Liver (tissue), 9 donors: ENCODE results near the gene ARVCF. TPM values are rescaled to one million over a fixed set of nuclear protein-coding genes. Genes with fewer than 3 reads are reported as not detected.

Source experiments
- DNase-seq: peaks from one replicate; pipeline ENCODE4 v3.0.0-alpha.2; 2017; ENCODE audit warnings: low spot score
- H3K27ac ChIP-seq, 2 donors: one replicate each; pipeline ENCODE4 v1.7.0; 2013; ENCODE audit warnings: inconsistent platforms in 2 of 2, low read length in 2 of 2, control low read depth in 1 of 2, low read depth in 1 of 2, mild to moderate bottlenecking in 1 of 2
- H3K27me3 ChIP-seq, 4 donors: one replicate each; pipeline versions ENCODE4 v1.6.1 to v1.7.0; 2013; ENCODE audit warnings: low read length in 3 of 4, inconsistent platforms in 1 of 4, mild to moderate bottlenecking in 1 of 4, moderate library complexity in 1 of 4; ENCODE audit not compliant: control insufficient read depth in 4 of 4, insufficient read depth in 4 of 4
- H3K36me3 ChIP-seq, 4 donors: one replicate each; pipeline versions ENCODE4 v1.6.1 to v1.7.0; 2013; ENCODE audit warnings: low read length in 3 of 4, mild to moderate bottlenecking in 3 of 4, low read depth in 1 of 4, moderate library complexity in 1 of 4; ENCODE audit not compliant: control insufficient read depth in 4 of 4, insufficient read depth in 3 of 4
- H3K4me1 ChIP-seq, 4 donors: one replicate each; pipeline versions ENCODE4 v1.6.1 to v1.7.0; 2013; ENCODE audit warnings: low read length in 3 of 4, mild to moderate bottlenecking in 3 of 4, moderate library complexity in 1 of 4; ENCODE audit not compliant: control insufficient read depth in 4 of 4, insufficient read depth in 4 of 4
- H3K4me3 ChIP-seq, 3 donors: one replicate each; pipeline versions ENCODE4 v1.6.1 to v1.7.0; 2013; ENCODE audit warnings: low read length in 3 of 3, control low read depth in 1 of 3, low read depth in 1 of 3, mild to moderate bottlenecking in 1 of 3
- H3K9ac ChIP-seq, 2 donors: one replicate each; pipeline ENCODE4 v1.7.0; 2013; ENCODE audit warnings: low read length in 2 of 2, mild to moderate bottlenecking in 2 of 2, moderate library complexity in 2 of 2, control low read depth in 1 of 2, low read depth in 1 of 2
- H3K9me3 ChIP-seq, 4 donors: one replicate each; pipeline versions ENCODE4 v1.6.1 to v1.7.0; 2013; ENCODE audit warnings: low read length in 3 of 4; ENCODE audit not compliant: control insufficient read depth in 4 of 4
- EGR1 ChIP-seq, 2 donors: IDR thresholded peaks; 2 replicates each; pipeline ENCODE4 v1.6.1; 2016 to 2018; ENCODE audit warnings: antibody characterized with exemption in 2 of 2, low read depth in 2 of 2
- FOXA1 ChIP-seq: IDR thresholded peaks from 2 replicates; pipeline ENCODE4 v1.6.1; 2016; ENCODE audit warnings: antibody characterized with exemption
- FOXA2 ChIP-seq: IDR thresholded peaks from 2 replicates; pipeline ENCODE4 v1.6.1; 2016; ENCODE audit warnings: antibody characterized with exemption
- GABPA ChIP-seq, 2 donors: IDR thresholded peaks in 1 of 2; conservative IDR thresholded peaks in 1 of 2; 2 replicates each; pipeline ENCODE4 v1.6.1; 2016; ENCODE audit warnings: antibody characterized with exemption in 2 of 2, mild to moderate bottlenecking in 1 of 2, moderate library complexity in 1 of 2
- HNF4A ChIP-seq, 2 donors: conservative IDR thresholded peaks; 2 replicates each; pipeline ENCODE4 v1.6.1; 2016; ENCODE audit warnings: antibody characterized with exemption in 2 of 2, mild to moderate bottlenecking in 2 of 2
- HNF4G ChIP-seq: IDR thresholded peaks from 2 replicates; pipeline ENCODE4 v1.6.1; 2016; ENCODE audit warnings: antibody characterized with exemption
- JUND ChIP-seq, 2 donors: IDR thresholded peaks; 2 replicates each; pipeline ENCODE4 v1.6.1; 2016; ENCODE audit warnings: antibody characterized with exemption in 2 of 2
- NR2F2 ChIP-seq: IDR thresholded peaks from 2 replicates; pipeline ENCODE4 v1.6.1; 2016; ENCODE audit warnings: antibody characterized with exemption
- RAD21 ChIP-seq, 2 donors: IDR thresholded peaks; 2 replicates each; pipeline ENCODE4 v1.6.1; 2016; ENCODE audit warnings: antibody characterized with exemption in 2 of 2, mild to moderate bottlenecking in 2 of 2
- RXRA ChIP-seq, 2 donors: IDR thresholded peaks; 2 replicates each; pipeline ENCODE4 v1.6.1; 2017 to 2018; ENCODE audit warnings: antibody characterized with exemption in 2 of 2, mild to moderate bottlenecking in 1 of 2
- SP1 ChIP-seq: IDR thresholded peaks from 2 replicates; pipeline ENCODE4 v1.6.1; 2018; ENCODE audit warnings: antibody characterized with exemption, mild to moderate bottlenecking
- TAF1 ChIP-seq: conservative IDR thresholded peaks from 2 replicates; pipeline ENCODE4 v1.6.1; 2016; ENCODE audit warnings: antibody characterized with exemption, mild to moderate bottlenecking
- YY1 ChIP-seq: IDR thresholded peaks from 2 replicates; pipeline ENCODE4 v1.6.1; 2016; ENCODE audit warnings: antibody characterized with exemption, mild to moderate bottlenecking
- WGBS: extraction: QIAGEN DNeasy Blood & Tissue Kit; methylation state at CpG from one replicate; pipeline ENCODE4 v1.1.7; 2013; 5-methylcytosine and 5-hydroxymethylcytosine counted together
- polyA plus RNA-seq, 2 donors: library from polyadenylated mRNA; stranded (reverse) in 1 of 2; unstranded in 1 of 2; fragments of 200-250 nt in 1 of 2; fragments of >200 nt in 1 of 2; fragmentation: Nextera tagmentation in 1 of 2; extraction: Ambion mirVana in 1 of 2; gene quantifications; one replicate each; pipeline versions ENCODE4 v1.2.1 to v1.2.3, GENCODE V29; 2013 to 2015
- total RNA-seq, 2 donors: library from RNA; depleted of rRNA; stranded (reverse); fragments of >200 nt; gene quantifications; one replicate each; pipeline ENCODE4 v1.2.3, GENCODE V29; 2014
- TF ChIP-seq, protein P1 (sequence below): fragments of 150-350 bp; IDR thresholded peaks from 2 replicates; pipeline ENCODE4 v1.5.1; 2017; ENCODE audit warnings: improper control_type of control experiment, low read depth, low read length; ENCODE audit not compliant: missing input control
- TF ChIP-seq, protein P2 (sequence below): IDR thresholded peaks from 2 replicates; pipeline ENCODE4 v1.6.1; 2016; ENCODE audit warnings: antibody characterized with exemption
- TF ChIP-seq, protein P3 (sequence below): IDR thresholded peaks from 2 replicates; pipeline ENCODE4 v1.6.1; 2016; ENCODE audit warnings: antibody characterized with exemption
- TF ChIP-seq, protein P4 (sequence below): IDR thresholded peaks from 2 replicates; pipeline ENCODE4 v1.6.1; 2016; ENCODE audit warnings: antibody characterized with exemption, mild to moderate bottlenecking
- TF ChIP-seq, protein P5 (sequence below): IDR thresholded peaks from 2 replicates; pipeline ENCODE4 v1.6.1; 2016; ENCODE audit warnings: antibody characterized with exemption
- donor health status: healthy.
- donor health status: healthy.
- donor health status: healthy.
- donor health status: healthy.
- donor health status: healthy.

The ARVCF gene
- total and polyA plus RNA-seq, 4 donors: 3.8 to 48.8 (median 26.1) TPM

- no peaks in the 10 kb centered on the region for H3K9me3 ChIP-seq
- no peaks in the 10 kb centered on the region for H3K36me3 ChIP-seq
- DNase-seq: no peak
- peaks cover 10 to 34% (median 29%) of the 10 kb centered on the region in 4 donors for H3K4me1 ChIP-seq
- no peaks in the 10 kb centered on the region for H3K27me3 ChIP-seq
- WGBS: 90% methylated on average over 9 of the region's 9 CpGs
- no peak overlapping the region for H3K27ac ChIP-seq
- H3K4me3 ChIP-seq: no peak overlapping the region
- H3K9ac ChIP-seq: no peak overlapping the region
- TF ChIP-seq, protein P1, sequence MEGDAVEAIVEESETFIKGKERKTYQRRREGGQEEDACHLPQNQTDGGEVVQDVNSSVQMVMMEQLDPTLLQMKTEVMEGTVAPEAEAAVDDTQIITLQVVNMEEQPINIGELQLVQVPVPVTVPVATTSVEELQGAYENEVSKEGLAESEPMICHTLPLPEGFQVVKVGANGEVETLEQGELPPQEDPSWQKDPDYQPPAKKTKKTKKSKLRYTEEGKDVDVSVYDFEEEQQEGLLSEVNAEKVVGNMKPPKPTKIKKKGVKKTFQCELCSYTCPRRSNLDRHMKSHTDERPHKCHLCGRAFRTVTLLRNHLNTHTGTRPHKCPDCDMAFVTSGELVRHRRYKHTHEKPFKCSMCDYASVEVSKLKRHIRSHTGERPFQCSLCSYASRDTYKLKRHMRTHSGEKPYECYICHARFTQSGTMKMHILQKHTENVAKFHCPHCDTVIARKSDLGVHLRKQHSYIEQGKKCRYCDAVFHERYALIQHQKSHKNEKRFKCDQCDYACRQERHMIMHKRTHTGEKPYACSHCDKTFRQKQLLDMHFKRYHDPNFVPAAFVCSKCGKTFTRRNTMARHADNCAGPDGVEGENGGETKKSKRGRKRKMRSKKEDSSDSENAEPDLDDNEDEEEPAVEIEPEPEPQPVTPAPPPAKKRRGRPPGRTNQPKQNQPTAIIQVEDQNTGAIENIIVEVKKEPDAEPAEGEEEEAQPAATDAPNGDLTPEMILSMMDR: no peak
- TF ChIP-seq HNF4A (conservative IDR thresholded peaks at IDR 0.05): no peak
- TF ChIP-seq, protein P2, sequence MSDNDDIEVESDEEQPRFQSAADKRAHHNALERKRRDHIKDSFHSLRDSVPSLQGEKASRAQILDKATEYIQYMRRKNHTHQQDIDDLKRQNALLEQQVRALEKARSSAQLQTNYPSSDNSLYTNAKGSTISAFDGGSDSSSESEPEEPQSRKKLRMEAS: no peak
- TF ChIP-seq, protein P3, sequence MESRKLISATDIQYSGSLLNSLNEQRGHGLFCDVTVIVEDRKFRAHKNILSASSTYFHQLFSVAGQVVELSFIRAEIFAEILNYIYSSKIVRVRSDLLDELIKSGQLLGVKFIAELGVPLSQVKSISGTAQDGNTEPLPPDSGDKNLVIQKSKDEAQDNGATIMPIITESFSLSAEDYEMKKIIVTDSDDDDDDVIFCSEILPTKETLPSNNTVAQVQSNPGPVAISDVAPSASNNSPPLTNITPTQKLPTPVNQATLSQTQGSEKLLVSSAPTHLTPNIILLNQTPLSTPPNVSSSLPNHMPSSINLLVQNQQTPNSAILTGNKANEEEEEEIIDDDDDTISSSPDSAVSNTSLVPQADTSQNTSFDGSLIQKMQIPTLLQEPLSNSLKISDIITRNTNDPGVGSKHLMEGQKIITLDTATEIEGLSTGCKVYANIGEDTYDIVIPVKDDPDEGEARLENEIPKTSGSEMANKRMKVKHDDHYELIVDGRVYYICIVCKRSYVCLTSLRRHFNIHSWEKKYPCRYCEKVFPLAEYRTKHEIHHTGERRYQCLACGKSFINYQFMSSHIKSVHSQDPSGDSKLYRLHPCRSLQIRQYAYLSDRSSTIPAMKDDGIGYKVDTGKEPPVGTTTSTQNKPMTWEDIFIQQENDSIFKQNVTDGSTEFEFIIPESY: no peak
- TF ChIP-seq TAF1: no peak
- TF ChIP-seq FOXA2: no peak
- no peak for TF ChIP-seq RXRA (IDR thresholded peaks at IDR 0.05)
- TF ChIP-seq, protein P4, sequence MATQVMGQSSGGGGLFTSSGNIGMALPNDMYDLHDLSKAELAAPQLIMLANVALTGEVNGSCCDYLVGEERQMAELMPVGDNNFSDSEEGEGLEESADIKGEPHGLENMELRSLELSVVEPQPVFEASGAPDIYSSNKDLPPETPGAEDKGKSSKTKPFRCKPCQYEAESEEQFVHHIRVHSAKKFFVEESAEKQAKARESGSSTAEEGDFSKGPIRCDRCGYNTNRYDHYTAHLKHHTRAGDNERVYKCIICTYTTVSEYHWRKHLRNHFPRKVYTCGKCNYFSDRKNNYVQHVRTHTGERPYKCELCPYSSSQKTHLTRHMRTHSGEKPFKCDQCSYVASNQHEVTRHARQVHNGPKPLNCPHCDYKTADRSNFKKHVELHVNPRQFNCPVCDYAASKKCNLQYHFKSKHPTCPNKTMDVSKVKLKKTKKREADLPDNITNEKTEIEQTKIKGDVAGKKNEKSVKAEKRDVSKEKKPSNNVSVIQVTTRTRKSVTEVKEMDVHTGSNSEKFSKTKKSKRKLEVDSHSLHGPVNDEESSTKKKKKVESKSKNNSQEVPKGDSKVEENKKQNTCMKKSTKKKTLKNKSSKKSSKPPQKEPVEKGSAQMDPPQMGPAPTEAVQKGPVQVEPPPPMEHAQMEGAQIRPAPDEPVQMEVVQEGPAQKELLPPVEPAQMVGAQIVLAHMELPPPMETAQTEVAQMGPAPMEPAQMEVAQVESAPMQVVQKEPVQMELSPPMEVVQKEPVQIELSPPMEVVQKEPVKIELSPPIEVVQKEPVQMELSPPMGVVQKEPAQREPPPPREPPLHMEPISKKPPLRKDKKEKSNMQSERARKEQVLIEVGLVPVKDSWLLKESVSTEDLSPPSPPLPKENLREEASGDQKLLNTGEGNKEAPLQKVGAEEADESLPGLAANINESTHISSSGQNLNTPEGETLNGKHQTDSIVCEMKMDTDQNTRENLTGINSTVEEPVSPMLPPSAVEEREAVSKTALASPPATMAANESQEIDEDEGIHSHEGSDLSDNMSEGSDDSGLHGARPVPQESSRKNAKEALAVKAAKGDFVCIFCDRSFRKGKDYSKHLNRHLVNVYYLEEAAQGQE: no peak
- no peak for TF ChIP-seq FOXA1
- no peak for TF ChIP-seq GABPA (IDR thresholded peaks at IDR 0.05 in 1 of 2, conservative IDR thresholded peaks at IDR 0.05 in 1 of 2)
- TF ChIP-seq, protein P5, sequence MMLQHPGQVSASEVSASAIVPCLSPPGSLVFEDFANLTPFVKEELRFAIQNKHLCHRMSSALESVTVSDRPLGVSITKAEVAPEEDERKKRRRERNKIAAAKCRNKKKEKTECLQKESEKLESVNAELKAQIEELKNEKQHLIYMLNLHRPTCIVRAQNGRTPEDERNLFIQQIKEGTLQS: no peak
- no peak for TF ChIP-seq HNF4G
- TF ChIP-seq JUND (IDR thresholded peaks at IDR 0.05): no peak
- TF ChIP-seq SP1: no peak
- TF ChIP-seq YY1: no peak
- TF ChIP-seq EGR1 (IDR thresholded peaks at IDR 0.05; ENCODE audit: low read depth in 2 of 2): no peak
- no peak for TF ChIP-seq NR2F2
- no peak for TF ChIP-seq RAD21 (IDR thresholded peaks at IDR 0.05)
Observed at GRCh38 chr22:20002128-20002527, 14.5 kb downstream of the ARVCF start.
